Stimulated activated CD8-positive, alpha-beta memory T cell treated with anti-CD3 and anti-CD28 coated beads, Interleukin-4, amount 100 ng/mL, for 24 hours (primary cell): ENCODE results near the gene EID3.
"Not testable (repeated sequence)": the region's sequence is repeated elsewhere in the genome, so short reads cannot be mapped to it uniquely, and the experiment has no call there.

Experiments used
- DNase-seq: peaks from one replicate; pipeline ENCODE4 v3.0.0-alpha.2; 2020; ENCODE audit warnings: low read depth

Gene EID3

GRCh38 chr12:104313568-104314241 is 10.2 kb downstream of the EID3 start:
- no peak for DNase-seq

GRCh38 chr12:104314242-104314614 is 10.7 kb downstream of the EID3 start:
- DNase-seq = no peak

DNA sequence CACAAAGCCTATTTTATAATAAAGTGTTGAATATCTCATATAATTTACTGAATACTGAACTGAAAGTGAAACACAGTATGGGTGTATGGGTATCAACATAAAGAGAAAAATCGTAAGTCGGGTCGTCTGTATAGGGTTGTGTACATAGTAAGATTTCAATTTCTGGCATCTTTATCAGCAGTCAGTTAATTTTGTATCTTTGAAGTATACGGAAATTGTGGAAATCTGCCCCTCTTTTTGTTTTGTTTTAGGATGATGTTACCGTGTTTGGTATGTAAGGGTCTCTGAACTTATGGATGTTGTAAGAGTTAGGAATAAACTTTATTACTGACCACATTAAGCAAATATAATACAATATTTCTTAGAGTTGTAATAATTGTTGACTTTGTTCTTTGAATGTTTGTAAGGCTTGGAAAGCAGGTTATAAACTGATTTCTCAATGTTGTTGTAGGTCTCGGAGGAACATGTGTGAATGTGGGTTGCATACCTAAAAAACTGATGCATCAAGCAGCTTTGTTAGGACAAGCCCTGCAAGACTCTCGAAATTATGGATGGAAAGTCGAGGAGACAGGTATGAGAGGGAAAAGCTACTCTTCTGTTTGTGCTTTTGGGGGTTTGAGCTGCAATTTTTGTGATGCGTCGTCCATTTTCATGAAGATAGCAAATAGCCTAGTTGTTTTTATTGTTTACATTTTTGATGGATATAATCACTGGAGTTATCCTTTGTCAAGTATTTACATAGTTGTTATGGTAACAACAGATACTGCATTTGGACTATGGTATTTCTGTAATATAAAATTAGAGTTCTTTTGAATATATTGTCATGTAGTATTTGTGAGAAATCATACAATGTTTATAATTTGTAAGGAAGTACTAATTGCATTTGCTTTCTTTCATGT is 12.0 kb downstream of the EID3 start:
- DNase-seq = no peak

DNA sequence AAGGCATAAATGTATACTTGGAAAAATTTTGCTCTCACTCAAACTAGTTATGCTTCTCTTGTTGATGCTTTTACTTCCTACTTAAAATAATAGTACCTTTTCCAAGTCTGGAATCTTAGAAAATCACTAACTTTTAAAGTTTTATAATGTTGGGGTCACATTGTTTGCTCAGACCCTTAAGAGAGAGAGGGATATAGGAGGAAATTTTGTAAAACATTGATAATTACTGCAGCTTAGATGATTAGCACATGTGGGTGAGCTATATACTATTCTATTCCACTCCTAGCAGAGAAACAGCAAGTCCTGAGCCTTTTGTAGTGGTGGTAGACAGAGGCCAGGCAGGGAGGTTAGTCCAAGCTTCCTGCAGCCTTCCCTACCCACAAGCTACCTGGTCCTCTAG is 13.4 kb downstream of the EID3 start:
- no peak for DNase-seq

DNA sequence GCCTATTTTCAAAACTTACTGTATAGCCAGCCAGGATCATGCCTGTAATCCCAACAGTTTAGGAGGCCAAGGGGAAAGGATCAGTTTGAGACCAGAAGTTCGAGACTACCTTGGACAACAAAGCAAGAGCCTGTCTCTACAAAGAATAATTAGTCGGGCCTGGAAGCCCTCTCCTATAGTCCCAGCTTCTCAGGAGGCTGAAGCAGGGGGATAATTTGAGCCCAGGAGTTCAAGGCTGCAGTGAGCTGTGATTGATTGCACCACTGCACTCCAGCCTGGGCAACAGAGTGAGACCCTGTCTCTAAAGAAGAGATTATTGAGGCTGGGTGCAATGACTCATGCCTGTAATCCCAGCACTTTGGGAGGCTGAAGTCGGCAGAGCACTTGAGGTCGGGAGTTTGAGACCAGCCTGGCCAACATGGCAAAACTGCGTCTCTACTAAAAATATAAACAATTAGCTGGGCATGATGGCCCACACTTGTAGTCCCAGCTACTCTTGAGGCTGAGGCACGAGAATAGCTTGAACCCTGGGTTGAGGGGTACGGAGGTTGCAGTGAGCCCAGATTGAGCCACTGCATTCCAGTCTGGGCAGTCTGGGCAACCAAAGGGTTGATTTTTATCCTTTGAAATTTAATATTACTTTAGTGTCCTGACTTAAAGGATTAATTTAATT is 14.1 kb downstream of the EID3 start:
- no peak for DNase-seq

DNA sequence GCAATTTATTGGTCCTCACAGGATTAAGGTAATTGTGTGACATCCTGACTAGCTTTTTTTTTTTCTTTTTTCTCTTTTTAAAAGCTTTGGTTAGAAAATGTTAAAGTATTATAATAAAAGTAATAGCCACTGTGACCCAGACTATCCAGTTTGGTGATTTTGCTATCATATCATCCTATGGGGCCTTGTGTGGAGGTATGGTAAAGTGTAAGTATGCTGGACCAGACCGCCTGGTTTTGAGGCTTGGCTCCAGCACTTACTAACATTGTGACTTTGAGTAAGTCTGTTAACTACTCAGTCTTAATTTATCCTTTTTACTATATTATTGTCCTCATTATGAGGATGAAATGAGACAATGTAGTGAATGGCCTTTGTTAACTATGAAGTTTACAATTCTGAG is 15.5 kb downstream of the EID3 start:
- DNase-seq = no peak

DNA sequence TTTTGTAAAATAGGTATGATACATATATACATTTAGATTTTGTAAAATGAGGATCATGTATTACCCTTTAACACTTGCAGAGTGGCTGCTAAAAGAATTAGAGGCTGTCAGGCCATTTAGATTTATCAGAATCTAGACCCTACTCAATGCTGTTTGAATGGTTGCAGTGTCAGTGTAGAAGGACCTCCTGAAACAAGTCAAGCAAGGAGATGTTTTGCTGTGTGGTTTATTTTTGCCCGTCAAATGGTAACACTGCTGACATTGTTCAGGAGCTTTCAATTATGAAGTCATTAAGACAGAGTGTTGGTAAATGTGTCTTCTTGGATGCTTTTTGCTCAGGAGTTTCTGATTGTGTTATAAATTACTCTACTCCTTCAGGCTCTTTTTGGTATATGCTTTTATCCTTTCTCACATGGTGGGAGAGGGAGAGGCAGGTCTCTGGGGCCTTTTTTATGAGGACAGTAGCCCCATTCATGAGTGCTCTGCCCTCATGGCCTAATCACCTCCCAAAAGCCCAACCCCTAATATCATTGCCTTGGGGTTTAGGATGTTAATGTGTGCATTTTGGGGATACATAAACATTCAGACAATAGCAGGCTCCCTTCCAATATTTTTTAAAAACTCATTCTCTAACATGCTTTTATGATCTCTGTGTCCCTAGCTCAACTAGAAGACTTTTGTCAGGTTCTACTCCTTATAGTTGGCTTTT is 16.5 kb downstream of the EID3 start:
- DNase-seq = no peak

DNA sequence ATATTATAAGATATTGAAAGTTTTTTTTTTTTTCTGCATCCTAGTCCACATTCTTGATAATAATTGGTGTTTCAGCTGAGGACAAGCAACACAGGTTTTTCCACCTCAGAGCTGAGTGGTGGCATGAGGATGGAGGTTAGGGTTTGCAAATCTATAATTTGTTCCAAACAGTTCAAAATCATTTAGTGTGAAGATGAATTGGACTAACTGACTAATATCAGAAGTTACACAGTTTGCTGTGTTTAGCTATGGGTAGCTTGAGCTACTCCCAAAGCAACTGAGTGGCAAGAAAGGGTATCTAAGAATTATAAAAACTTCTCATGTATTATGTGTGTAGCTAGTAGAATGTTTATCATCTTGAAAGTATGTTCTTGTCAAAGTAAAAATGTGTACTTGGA is 17.1 kb downstream of the EID3 start:
- DNase-seq = no peak

GRCh38 chr12:104321949-104322348 is 18.4 kb downstream of the EID3 start:
- no peak for DNase-seq

DNA sequence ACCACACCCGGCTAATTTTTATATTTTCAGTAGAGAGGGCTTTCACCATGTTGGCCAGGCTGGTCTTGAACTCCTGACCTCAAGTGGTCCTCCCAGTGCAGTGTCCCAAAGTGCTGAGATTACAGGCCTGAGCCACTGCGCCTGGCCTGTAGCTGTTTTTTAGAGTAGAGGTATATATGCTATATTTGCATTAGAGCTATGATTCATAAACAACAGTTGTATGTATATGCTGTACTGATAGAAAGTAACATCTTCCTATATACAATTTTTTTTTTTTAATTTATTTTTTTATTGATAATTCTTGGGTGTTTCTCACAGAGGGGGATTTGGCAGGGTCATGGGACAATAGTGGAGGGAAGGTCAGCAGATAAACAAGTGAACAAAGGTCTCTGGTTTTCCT is 19.0 kb downstream of the EID3 start:
- DNase-seq = not testable (repeated sequence)

DNA sequence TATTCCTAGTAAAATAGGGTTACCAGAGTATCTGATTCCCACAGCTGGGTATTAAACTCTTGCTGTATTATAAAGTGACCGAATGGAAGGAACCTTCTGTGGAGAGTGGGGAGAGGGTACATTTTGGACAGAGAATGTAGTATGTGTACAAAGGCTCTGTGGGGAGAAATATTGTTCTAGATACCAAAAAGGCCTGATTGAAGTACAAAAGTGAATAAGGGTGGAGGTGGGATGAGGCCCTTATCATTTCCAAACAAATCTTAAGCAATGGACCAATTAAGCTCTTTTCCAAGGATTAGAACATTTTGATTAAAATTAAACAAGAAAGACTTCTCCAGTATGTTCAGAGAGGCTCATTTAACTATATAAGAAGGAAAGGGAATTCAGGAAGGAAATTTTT is 20.4 kb downstream of the EID3 start:
- no peak for DNase-seq

DNA sequence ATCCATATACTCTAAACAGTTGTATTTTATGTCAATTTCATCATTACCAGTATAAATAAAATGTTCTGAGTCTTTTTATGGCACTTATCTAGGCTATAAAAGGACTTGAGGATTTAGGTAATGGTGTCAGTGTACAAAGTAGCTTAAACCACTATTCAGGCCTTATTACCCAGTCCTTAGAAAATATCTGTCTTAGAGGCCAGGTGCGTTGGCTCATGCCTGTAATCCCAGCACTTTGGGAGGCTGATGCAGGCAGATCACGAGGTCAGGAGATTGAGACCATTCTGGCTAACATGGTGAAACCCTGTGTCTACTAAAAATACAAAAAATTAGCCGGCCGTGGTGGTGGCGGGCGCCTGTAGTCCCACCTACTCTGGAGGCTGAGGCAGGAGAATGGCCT is 24.7 kb downstream of the EID3 start:
- not testable (repeated sequence) for DNase-seq

GRCh38 chr12:104328790-104329189 is 25.3 kb downstream of the EID3 start:
- no peak for DNase-seq

GRCh38 chr12:104329707-104330532 is 26.4 kb downstream of the EID3 start:
- no peak for DNase-seq

DNA sequence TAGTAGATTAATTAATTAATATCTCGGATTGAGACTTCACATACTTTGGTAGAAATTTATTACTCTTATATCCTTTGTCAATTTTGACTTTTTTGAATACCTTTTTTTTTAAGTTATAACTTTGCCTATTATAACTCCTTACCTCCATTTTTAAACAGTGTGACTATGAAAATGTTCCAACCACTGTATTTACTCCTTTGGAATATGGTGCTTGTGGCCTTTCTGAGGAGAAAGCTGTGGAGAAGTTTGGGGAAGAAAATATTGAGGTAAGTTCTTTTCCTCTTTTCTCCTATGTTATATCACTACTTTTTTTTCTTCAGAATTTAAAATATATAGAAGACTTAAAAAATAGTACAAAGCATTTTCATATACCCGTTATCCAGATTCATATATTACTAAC is 27.8 kb downstream of the EID3 start:
- no peak for DNase-seq

DNA sequence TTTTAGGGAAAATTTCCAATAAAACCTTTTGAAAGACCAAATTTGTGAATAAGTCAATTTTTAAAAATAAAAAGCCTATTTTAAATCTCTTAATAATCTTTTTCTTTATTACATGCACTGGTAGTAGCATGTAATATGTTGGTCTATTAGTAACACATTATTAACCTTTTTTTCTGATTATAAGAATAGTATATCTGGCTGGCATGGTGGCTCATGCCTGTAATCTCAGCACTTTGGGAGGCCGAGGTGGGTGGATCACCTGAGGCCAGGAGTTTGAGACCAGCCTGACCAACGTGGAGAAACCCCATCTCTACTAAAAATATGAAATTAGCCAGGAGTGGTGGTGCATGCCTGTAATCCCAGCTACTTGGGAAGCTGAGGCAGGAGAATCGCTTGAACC is 28.7 kb downstream of the EID3 start:
- not testable (repeated sequence) for DNase-seq

GRCh38 chr12:104333692-104334255 is 30.2 kb downstream of the EID3 start:
- no peak for DNase-seq

DNA sequence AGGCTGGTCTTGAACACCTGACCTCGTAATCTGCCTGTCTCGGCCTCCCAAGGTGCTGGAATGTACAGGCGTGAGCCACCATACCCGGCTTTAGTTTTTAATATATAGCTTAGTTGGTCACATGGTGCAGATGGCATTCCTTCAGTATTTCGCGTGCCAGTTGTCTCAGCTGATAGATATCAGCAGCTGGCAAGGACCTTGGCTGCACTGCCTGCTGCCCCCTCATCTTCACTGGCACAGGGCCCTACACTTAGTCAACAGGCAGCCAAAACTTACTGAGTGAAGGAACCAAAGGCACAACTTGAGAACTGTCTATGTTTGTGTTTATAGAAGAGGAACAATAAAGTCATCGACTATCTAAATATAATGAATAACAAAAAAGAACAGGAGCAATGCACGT is 31.0 kb downstream of the EID3 start:
- DNase-seq = no peak

- DNase-seq = no peak
Observed at GRCh38 chr12:104336115-104336514, 32.6 kb downstream of the EID3 start.

- no peak for DNase-seq
Observed at GRCh38 chr12:104337030-104337558, 33.6 kb downstream of the EID3 start.

GRCh38 chr12:104339663-104340062 is 36.1 kb downstream of the EID3 start:
- no peak for DNase-seq
